ENCODE data around the gene MEF2C. TPM values are rescaled to one million over a fixed set of nuclear protein-coding genes. Genes with fewer than 3 reads are reported as not detected.

MEF2C gene
- under 0.01 and 0.26 TPM in 2 replicates for total RNA-seq

GRCh38 chr5:88883059-88883835 lies at the start of gene MEF2C:
MEF2C (minus strand) TSS chr5:88883184; CDS start chr5:88823788, 59,396 bp downstream.
- no peak for TF ChIP-seq CTCF (IDR thresholded peaks at IDR 0.05; ENCODE audit: insufficient read depth, low read length, severe bottlenecking)
- H3K36me3 ChIP-seq (ENCODE audit: control insufficient read depth, insufficient read depth, low read length) = no peaks in the 10 kb centered on the region
- FAIRE-seq (no peak), DNase-seq (ENCODE audit: low read depth) (peak; percentile 37)
- H3K27me3 ChIP-seq (ENCODE audit: control insufficient read depth, insufficient read depth, low read length) = no peaks in the 10 kb centered on the region
- peak within 1 kb of the TSS; percentile 45 for H3K4me3 ChIP-seq (ENCODE audit: low read depth, low read length)

- Histone ChIP-seq H3K4me3 (ENCODE audit: low read depth, low read length) (no peak overlapping the region), H3K27me3 (ENCODE audit: control insufficient read depth, insufficient read depth, low read length) (no peaks in the 10 kb centered on the region), H3K36me3 (ENCODE audit: control insufficient read depth, insufficient read depth, low read length) (no peaks in the 10 kb centered on the region)
- DNase-seq (ENCODE audit: low read depth) (no peak), FAIRE-seq (no peak)
- no peak for TF ChIP-seq CTCF (IDR thresholded peaks at IDR 0.05; ENCODE audit: insufficient read depth, low read length, severe bottlenecking)
Observed at GRCh38 chr5:88932541-88932940, 49.6 kb upstream of the MEF2C start.

GRCh38 chr5:88930335-88930734 lies 47.4 kb upstream of the MEF2C start:
- TF ChIP-seq CTCF (IDR thresholded peaks at IDR 0.05; ENCODE audit: insufficient read depth, low read length, severe bottlenecking) = no peak
- DNase-seq (ENCODE audit: low read depth) (no peak), FAIRE-seq (no peak)
- Histone ChIP-seq H3K36me3 (ENCODE audit: control insufficient read depth, insufficient read depth, low read length) (no peaks in the 10 kb centered on the region), H3K27me3 (ENCODE audit: control insufficient read depth, insufficient read depth, low read length) (no peaks in the 10 kb centered on the region), H3K4me3 (ENCODE audit: low read depth, low read length) (no peak overlapping the region)

DNA sequence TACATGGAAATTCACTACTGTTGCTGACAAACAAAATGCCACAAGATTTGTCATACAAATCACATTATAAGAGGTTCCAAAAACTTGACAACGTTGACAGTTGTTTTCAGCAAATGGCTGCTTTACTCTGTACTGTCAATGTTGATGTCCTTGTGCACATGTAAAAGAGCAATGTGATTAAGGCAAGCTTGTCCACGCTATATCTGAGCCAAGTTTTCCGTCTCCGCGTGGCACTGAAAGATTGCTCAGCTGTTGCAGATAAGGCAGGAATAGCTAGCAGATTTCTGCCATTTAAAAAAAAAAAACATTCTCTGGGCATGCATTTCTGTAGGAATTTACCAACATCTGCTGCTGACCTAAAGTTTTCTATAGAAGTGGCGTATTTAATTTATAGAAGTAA lies 46.4 kb upstream of the MEF2C start:
- H3K27me3 ChIP-seq (ENCODE audit: control insufficient read depth, insufficient read depth, low read length) = no peaks in the 10 kb centered on the region
- FAIRE-seq = no peak
- no peak for TF ChIP-seq CTCF (IDR thresholded peaks at IDR 0.05; ENCODE audit: insufficient read depth, low read length, severe bottlenecking)
- no peak for DNase-seq (ENCODE audit: low read depth)
- H3K36me3 ChIP-seq (ENCODE audit: control insufficient read depth, insufficient read depth, low read length) = no peaks in the 10 kb centered on the region
- H3K4me3 ChIP-seq (ENCODE audit: low read depth, low read length) = no peak overlapping the region

DNA sequence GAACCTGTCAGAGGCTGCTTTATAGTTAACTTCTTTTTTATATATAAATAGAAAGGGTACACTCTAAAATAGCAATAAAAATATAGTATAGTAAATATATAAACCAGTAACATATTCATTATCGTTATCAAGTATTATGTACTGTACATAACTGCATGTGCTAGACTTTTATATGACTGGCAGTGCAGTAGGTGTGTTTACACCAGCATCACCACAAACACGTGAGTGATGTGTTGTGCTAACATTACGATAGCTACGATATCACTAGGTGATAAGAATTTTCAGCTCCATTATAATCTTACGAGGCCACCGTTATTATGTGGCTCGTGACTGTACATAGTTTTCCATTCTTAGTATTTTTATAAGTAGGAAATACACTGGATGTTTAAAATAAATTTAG lies 43.8 kb upstream of the MEF2C start:
- DNase-seq (ENCODE audit: low read depth) = no peak
- no peak for FAIRE-seq
- no peaks in the 10 kb centered on the region for H3K27me3 ChIP-seq (ENCODE audit: control insufficient read depth, insufficient read depth, low read length)
- H3K36me3 ChIP-seq (ENCODE audit: control insufficient read depth, insufficient read depth, low read length) = no peaks in the 10 kb centered on the region
- no peak for TF ChIP-seq CTCF (IDR thresholded peaks at IDR 0.05; ENCODE audit: insufficient read depth, low read length, severe bottlenecking)
- no peak overlapping the region for H3K4me3 ChIP-seq (ENCODE audit: low read depth, low read length)
